Gastrocnemius medialis (tissue), 4 donors: Measurements from ENCODE around the gene PIP4K2C.

ENCODE experiments used
- POLR2A ChIP-seq, 2 donors: fragments of 450-650 bp; IDR thresholded peaks; one replicate each; pipeline ENCODE4 v1.6.1; 2017; ENCODE audit warnings: antibody characterized with exemption in 2 of 2, mild to moderate bottlenecking in 2 of 2, moderate library complexity in 2 of 2
- TF ChIP-seq, protein P1 (sequence below), 5 experiments: fragments of 450-650 bp in 3 of 5; fragments of 200-600 bp in 2 of 5; sonication (generic) in 2 of 5; IDR thresholded peaks in 4 of 5; conservative IDR thresholded peaks in 1 of 5; 1 replicate in 4 of 5; 2 replicates in 1 of 5; pipeline ENCODE4 v1.5.1; 2016 to 2019; ENCODE audit warnings: antibody characterized with exemption in 5 of 5, mild to moderate bottlenecking in 3 of 5, moderate library complexity in 3 of 5

DNA sequence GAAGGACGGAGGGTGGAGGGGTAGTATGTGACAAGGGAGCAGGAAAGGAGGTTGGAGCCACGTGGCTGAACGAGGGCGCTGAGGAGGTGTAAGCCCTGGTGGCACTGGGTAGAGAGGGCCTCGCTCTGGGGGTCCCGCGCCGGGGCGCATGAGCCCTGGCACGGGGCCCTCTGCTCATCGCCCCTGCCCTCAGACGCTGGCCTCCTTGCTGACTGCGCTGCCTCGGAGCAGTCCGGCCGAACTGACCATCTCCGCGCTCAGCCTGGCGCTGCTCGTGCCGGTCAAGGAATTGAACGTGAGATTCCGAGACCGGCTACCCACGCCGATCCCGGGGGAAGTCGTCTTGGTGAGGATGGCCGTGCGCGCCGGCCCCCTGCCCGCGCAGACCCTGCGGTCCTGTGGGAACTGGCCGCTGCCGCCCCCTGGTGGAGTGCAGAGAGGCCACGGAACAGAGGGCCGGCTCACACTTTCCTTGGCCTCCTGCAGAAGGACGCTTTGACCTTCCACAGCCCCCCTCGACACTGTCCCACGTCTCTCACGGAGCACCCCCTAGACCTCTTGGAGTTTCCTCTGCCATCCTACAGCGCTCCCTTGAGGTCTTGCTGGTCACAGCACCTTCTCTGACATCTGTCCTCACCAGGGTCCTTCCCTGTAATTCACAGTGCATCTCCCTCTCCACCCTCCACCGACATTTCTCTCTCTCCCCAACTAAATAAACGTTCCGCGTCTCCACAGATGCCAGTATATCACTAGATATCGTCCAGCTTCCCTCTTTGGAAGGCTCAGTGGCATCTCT lies 30.7 kb downstream of the PIP4K2C start:
- TF ChIP-seq, protein P1, sequence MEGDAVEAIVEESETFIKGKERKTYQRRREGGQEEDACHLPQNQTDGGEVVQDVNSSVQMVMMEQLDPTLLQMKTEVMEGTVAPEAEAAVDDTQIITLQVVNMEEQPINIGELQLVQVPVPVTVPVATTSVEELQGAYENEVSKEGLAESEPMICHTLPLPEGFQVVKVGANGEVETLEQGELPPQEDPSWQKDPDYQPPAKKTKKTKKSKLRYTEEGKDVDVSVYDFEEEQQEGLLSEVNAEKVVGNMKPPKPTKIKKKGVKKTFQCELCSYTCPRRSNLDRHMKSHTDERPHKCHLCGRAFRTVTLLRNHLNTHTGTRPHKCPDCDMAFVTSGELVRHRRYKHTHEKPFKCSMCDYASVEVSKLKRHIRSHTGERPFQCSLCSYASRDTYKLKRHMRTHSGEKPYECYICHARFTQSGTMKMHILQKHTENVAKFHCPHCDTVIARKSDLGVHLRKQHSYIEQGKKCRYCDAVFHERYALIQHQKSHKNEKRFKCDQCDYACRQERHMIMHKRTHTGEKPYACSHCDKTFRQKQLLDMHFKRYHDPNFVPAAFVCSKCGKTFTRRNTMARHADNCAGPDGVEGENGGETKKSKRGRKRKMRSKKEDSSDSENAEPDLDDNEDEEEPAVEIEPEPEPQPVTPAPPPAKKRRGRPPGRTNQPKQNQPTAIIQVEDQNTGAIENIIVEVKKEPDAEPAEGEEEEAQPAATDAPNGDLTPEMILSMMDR (IDR thresholded peaks at IDR 0.05 in 4 of 5, conservative IDR thresholded peaks at IDR 0.05 in 1 of 5) = peak; percentile 74 to 94 (median 87)
- TF ChIP-seq POLR2A (IDR thresholded peaks at IDR 0.05) = no peak
